CD14-positive monocyte (primary cell): ENCODE data around the gene COL2A1. TPM values are rescaled to one million over a fixed set of nuclear protein-coding genes. Genes with fewer than 3 reads are reported as not detected.

Experiments used
- DNase-seq, 3 donors: peaks; one replicate each; pipeline ENCODE4 v3.0.0-alpha.2; 2011 to 2022
- H2AFZ ChIP-seq: 2 replicates; pipeline ENCODE4 v1.6.0; 2012; ENCODE audit warnings: mild to moderate bottlenecking, low read depth, low read length, inconsistent platforms; ENCODE audit not compliant: insufficient read depth, poor library complexity, severe bottlenecking
- H3K27ac ChIP-seq, 2 donors: 1 replicate in 1 of 2; 2 replicates in 1 of 2; pipeline ENCODE4 v1.5.1; 2012 to 2013; ENCODE audit warnings: low read length in 2 of 2, control low read depth in 1 of 2, inconsistent platforms in 1 of 2, low read depth in 1 of 2, mild to moderate bottlenecking in 1 of 2
- H3K27me3 ChIP-seq, 2 donors: one replicate each; pipeline versions ENCODE4 v1.6.0 to v1.6.1; 2011 to 2013; ENCODE audit warnings: low read length in 2 of 2; ENCODE audit not compliant: control insufficient read depth in 2 of 2, insufficient read depth in 2 of 2
- H3K36me3 ChIP-seq, 2 donors: replicated peaks in 1 of 2; 1 replicate in 1 of 2; 2 replicates in 1 of 2; pipeline versions ENCODE4 v1.5.1 to v1.6.1; 2012 to 2013; ENCODE audit warnings: low read length in 2 of 2, control low read depth in 1 of 2, inconsistent platforms in 1 of 2, mild to moderate bottlenecking in 1 of 2; ENCODE audit not compliant: insufficient read depth in 2 of 2, control insufficient read depth in 1 of 2
- H3K4me1 ChIP-seq, 2 donors: 1 replicate in 1 of 2; 2 replicates in 1 of 2; pipeline versions ENCODE4 v1.5.1 to v1.6.1; 2012 to 2013; ENCODE audit warnings: low read length in 2 of 2, control low read depth in 1 of 2, inconsistent platforms in 1 of 2, mild to moderate bottlenecking in 1 of 2, moderate library complexity in 1 of 2; ENCODE audit not compliant: insufficient read depth in 2 of 2, control insufficient read depth in 1 of 2
- H3K4me2 ChIP-seq: replicated peaks from 2 replicates; pipeline ENCODE3; 2012; ENCODE audit warnings: low read length, moderate library complexity, mild to moderate bottlenecking; ENCODE audit not compliant: poor library complexity, severe bottlenecking; ENCODE audit errors: extremely low read depth
- H3K4me3 ChIP-seq, 3 experiments: fragments of 200-600 bp in 1 of 3; sonication (generic) in 1 of 3; replicated peaks in 1 of 3; 1 replicate in 2 of 3; 2 replicates in 1 of 3; pipeline ENCODE4 v1.5.1; 2011 to 2013; ENCODE audit warnings: low read length in 3 of 3, mild to moderate bottlenecking in 3 of 3, control low read depth in 2 of 3, low read depth in 2 of 3, inconsistent platforms in 1 of 3, moderate library complexity in 1 of 3
- H3K79me2 ChIP-seq: 2 replicates; pipeline ENCODE4 v1.6.0; 2012; ENCODE audit warnings: mild to moderate bottlenecking, control low read depth, inconsistent platforms, low read length, moderate library complexity; ENCODE audit not compliant: insufficient read depth
- H3K9ac ChIP-seq: 2 replicates; pipeline ENCODE4 v1.6.0; 2017; ENCODE audit warnings: low read length, mild to moderate bottlenecking; ENCODE audit not compliant: insufficient read depth, poor library complexity, severe bottlenecking
- H3K9me3 ChIP-seq, 2 donors: replicated peaks in 1 of 2; 1 replicate in 1 of 2; 2 replicates in 1 of 2; pipeline versions ENCODE4 v1.5.1 to v1.6.1; 2012 to 2013; ENCODE audit warnings: low read length in 2 of 2, control low read depth in 1 of 2; ENCODE audit not compliant: control insufficient read depth in 1 of 2, insufficient read depth in 1 of 2
- H4K20me1 ChIP-seq: 2 replicates; pipeline ENCODE4 v1.6.0; 2012; ENCODE audit warnings: mild to moderate bottlenecking, low read length, control low read depth, moderate library complexity; ENCODE audit not compliant: insufficient read depth
- H3K27ac Mint-ChIP-seq, 7 donors: one replicate each; pipeline ENCODE4 v1.8.0; 2020; ENCODE audit warnings: mild to moderate bottlenecking in 7 of 7, mixed read lengths in 7 of 7, moderate library complexity in 6 of 7, inconsistent platforms in 2 of 7
- H3K27me3 Mint-ChIP-seq, 3 donors: one replicate each; pipeline ENCODE4 v1.8.0; 2021 to 2022; ENCODE audit warnings: low read depth in 3 of 3, mild to moderate bottlenecking in 3 of 3, mixed read lengths in 3 of 3, moderate library complexity in 3 of 3, inconsistent platforms in 1 of 3
- H3K36me3 Mint-ChIP-seq, 2 donors: one replicate each; pipeline ENCODE4 v1.8.0; 2020; ENCODE audit warnings: mixed read lengths in 2 of 2, inconsistent platforms in 1 of 2, mild to moderate bottlenecking in 1 of 2
- H3K4me1 Mint-ChIP-seq: one replicate; pipeline ENCODE4 v1.8.0; 2020; ENCODE audit warnings: mild to moderate bottlenecking, mixed read lengths
- H3K4me3 Mint-ChIP-seq, 2 donors: one replicate each; pipeline ENCODE4 v1.8.0; 2020; ENCODE audit warnings: mild to moderate bottlenecking in 2 of 2, mixed read lengths in 2 of 2, moderate library complexity in 1 of 2
- H3K9me3 Mint-ChIP-seq, 7 donors: one replicate each; pipeline ENCODE4 v1.8.0; 2020 to 2022; ENCODE audit warnings: mixed read lengths in 7 of 7, mild to moderate bottlenecking in 6 of 7, moderate library complexity in 6 of 7, inconsistent platforms in 2 of 7
- WGBS: methylation state at CpG from one replicate; pipeline ENCODE4 v1.1.5; 2013; ENCODE audit warnings: missing lambda C conversion rate; ENCODE audit not compliant: insufficient coverage; 5-methylcytosine and 5-hydroxymethylcytosine counted together
- intact Hi-C, 2 donors: fragments of 100-400 bp; cut with micrococcal nuclease; formaldehyde crosslinking; loops; one replicate each; pipeline versions ENCODE4 v1.15.0 to v1.15.1; 2023
- polyA plus RNA-seq, 3 donors: library from polyadenylated mRNA; depleted of rRNA in 1 of 3; unstranded in 2 of 3; stranded (reverse) in 1 of 3; fragments of 300-500 nt in 2 of 3; fragments of >200 nt in 1 of 3; fragmentation: Illumina TruSeq in 2 of 3; gene quantifications; 1 replicate in 2 of 3; 2 replicates in 1 of 3; pipeline ENCODE4 v1.2.3, GENCODE V29; 2012 to 2021
- TF ChIP-seq, protein P1 (sequence below): fragments of 200-600 bp; IDR thresholded peaks from one replicate; pipeline ENCODE4 v1.8.0; 2022; ENCODE audit warnings: antibody characterized with exemption, mild to moderate bottlenecking

The COL2A1 gene
- polyA plus RNA-seq, 3 donors, result not detected

DNA sequence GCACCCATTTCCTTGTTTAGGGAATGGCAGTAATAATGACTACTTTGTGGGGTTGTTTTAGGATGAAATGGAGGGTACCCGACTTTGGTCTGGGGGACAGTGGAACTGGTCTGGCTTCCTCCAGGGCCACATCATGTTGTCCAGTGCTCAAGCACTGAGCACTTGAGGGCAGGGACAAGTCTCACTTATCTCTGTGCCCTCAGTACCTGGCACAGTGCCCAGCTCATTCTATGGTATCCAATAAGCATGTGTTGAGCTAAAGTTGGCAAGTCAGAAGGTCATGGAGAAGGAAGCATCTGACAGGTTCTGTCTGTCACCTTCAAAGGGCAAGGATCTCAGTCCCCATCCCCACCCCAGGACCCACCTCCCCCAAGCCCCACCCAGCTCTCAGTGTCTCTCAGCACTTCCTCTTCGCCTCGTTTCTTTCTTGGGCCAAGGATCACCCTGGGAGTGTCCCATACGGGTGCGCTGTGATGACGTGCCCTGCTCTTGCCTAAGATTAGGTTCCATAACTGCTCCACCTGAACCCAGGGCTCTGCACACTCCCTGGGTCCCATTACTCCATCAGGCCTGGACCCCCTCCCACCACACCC lies 65.2 kb downstream of the COL2A1 start:
- Mint-ChIP-seq H3K27me3 (peaks cover 20 to 24% (median 23%) of the 10 kb centered on the region in 3 donors), H3K36me3 (no peaks in the 10 kb centered on the region), H3K4me1 (peaks cover 5% of the 10 kb centered on the region), H3K9me3 (no peaks in the 10 kb centered on the region), H3K4me3 (no peak overlapping the region), H3K27ac (no peak overlapping the region)
- H3K27me3 ChIP-seq, result peaks cover 0 to 14% of the 10 kb centered on the region in 2 donors
- no peak overlapping the region for H3K4me2 ChIP-seq
- H4K20me1 ChIP-seq, result no peaks in the 10 kb centered on the region
- H2AFZ ChIP-seq, result no peak overlapping the region
- H3K36me3 ChIP-seq, result no peaks in the 10 kb centered on the region
- 66% methylated on average over 5 of the region's 6 CpGs for WGBS
- no peak for DNase-seq
- no peaks in the 10 kb centered on the region for H3K4me1 ChIP-seq
- no peak overlapping the region for H3K9ac ChIP-seq
- H3K27ac ChIP-seq, result no peak overlapping the region
- H3K4me3 ChIP-seq, result no peak overlapping the region
- TF ChIP-seq, protein P1, sequence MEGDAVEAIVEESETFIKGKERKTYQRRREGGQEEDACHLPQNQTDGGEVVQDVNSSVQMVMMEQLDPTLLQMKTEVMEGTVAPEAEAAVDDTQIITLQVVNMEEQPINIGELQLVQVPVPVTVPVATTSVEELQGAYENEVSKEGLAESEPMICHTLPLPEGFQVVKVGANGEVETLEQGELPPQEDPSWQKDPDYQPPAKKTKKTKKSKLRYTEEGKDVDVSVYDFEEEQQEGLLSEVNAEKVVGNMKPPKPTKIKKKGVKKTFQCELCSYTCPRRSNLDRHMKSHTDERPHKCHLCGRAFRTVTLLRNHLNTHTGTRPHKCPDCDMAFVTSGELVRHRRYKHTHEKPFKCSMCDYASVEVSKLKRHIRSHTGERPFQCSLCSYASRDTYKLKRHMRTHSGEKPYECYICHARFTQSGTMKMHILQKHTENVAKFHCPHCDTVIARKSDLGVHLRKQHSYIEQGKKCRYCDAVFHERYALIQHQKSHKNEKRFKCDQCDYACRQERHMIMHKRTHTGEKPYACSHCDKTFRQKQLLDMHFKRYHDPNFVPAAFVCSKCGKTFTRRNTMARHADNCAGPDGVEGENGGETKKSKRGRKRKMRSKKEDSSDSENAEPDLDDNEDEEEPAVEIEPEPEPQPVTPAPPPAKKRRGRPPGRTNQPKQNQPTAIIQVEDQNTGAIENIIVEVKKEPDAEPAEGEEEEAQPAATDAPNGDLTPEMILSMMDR, result no peak
- H3K9me3 ChIP-seq, result no peaks in the 10 kb centered on the region
- H3K79me2 ChIP-seq, result no peaks in the 10 kb centered on the region
- intact Hi-C loops, result no loop called here

DNA sequence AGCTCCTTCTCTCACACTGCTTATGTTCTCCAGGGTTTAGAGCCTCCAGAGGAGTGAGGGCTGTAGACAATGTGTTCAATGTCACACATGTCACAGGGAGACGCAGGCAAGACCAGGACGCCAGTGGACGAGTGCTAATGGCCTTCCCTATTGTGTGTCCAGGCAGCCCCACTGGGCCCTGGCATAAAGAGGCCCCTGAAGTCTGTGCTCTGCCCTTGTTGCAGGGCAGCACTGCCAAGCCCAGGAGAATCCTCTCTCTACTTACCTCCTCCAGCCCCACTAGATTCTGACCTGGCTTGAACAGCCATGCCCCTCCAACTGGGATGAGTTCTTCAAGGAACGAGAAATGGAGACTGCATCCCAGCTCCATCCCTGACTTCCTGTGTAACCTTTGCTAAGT lies 65.7 kb downstream of the COL2A1 start:
- TF ChIP-seq, protein P1, result no peak
- H2AFZ ChIP-seq, result no peak overlapping the region
- H3K4me3 ChIP-seq, result no peak overlapping the region
- no peaks in the 10 kb centered on the region for H4K20me1 ChIP-seq
- H3K27ac ChIP-seq, result no peak overlapping the region
- H3K4me1 Mint-ChIP-seq, result peaks cover 5% of the 10 kb centered on the region
- peaks cover 19 to 23% (median 21%) of the 10 kb centered on the region in 3 donors for H3K27me3 Mint-ChIP-seq
- no peaks in the 10 kb centered on the region for H3K36me3 ChIP-seq
- no peaks in the 10 kb centered on the region for H3K4me1 ChIP-seq
- no peaks in the 10 kb centered on the region for H3K79me2 ChIP-seq
- no peak overlapping the region for H3K4me2 ChIP-seq
- H3K9ac ChIP-seq, result no peak overlapping the region
- peak overlapping the region in 1 of 7 donors; percentile 11 for H3K27ac Mint-ChIP-seq
- no peaks in the 10 kb centered on the region for H3K36me3 Mint-ChIP-seq
- no peak overlapping the region for H3K4me3 Mint-ChIP-seq
- no peak for DNase-seq
- WGBS, result 94% methylated on average over 3 of the region's 4 CpGs
- no peaks in the 10 kb centered on the region for H3K9me3 Mint-ChIP-seq
- peaks cover 0 to 14% of the 10 kb centered on the region in 2 donors for H3K27me3 ChIP-seq
- intact Hi-C loops, result no loop called here
- no peaks in the 10 kb centered on the region for H3K9me3 ChIP-seq
